GM12873 (cell line): ENCODE measurements around the gene BCOR.

ENCODE experiments used
- TF ChIP-seq, protein P1 (sequence below): IDR thresholded peaks from 2 replicates; pipeline ENCODE4 v1.5.1; 2012; ENCODE audit warnings: low read depth, mild to moderate bottlenecking, moderate library complexity, low read length, control low read depth; ENCODE audit not compliant: insufficient read depth; ENCODE audit errors: missing control alignments

BCOR gene

DNA sequence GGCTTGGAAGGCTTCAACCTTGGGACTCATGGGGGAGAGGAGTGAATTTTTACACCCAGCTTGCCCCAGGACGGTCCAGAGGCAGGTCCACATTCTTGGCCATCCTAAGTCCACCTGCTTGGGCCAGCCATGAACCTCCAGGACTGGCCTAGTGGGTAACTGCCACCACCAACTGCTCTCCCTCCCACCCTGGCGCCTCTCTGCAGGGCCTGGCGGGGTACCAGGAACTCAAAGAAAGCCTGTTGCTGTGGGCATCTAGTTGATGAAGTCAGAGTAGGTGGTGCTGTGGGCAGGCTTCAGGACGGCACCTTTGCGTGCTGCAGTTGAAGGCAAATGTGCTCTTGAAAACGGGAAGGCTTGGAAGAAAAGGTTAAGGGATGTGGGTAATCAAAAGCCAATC is 12.0 kb downstream of the BCOR start:
- TF ChIP-seq, protein P1, sequence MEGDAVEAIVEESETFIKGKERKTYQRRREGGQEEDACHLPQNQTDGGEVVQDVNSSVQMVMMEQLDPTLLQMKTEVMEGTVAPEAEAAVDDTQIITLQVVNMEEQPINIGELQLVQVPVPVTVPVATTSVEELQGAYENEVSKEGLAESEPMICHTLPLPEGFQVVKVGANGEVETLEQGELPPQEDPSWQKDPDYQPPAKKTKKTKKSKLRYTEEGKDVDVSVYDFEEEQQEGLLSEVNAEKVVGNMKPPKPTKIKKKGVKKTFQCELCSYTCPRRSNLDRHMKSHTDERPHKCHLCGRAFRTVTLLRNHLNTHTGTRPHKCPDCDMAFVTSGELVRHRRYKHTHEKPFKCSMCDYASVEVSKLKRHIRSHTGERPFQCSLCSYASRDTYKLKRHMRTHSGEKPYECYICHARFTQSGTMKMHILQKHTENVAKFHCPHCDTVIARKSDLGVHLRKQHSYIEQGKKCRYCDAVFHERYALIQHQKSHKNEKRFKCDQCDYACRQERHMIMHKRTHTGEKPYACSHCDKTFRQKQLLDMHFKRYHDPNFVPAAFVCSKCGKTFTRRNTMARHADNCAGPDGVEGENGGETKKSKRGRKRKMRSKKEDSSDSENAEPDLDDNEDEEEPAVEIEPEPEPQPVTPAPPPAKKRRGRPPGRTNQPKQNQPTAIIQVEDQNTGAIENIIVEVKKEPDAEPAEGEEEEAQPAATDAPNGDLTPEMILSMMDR: no peak

DNA sequence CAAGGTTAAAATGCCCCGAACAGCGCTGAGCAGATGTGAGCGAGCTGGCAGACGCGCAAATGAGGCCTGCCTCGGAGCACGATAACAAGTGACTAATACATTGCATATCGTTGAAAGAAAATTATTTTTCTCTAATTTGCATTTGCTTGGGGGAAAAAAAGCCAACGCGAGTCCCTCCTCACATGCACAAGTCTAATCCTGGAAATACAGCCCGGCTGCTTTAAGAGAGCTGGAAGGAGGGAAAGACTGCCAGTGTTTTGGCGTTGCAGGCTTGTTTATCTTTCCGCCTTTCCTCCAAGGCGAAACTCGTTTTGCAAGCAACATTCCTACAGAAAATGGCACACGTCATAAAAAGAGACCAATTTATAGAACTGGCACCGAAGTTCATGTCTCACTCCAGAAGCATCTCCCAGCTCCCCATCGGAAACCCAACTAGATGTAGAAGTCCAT is 12.6 kb downstream of the BCOR start:
- TF ChIP-seq, protein P1: no peak

DNA sequence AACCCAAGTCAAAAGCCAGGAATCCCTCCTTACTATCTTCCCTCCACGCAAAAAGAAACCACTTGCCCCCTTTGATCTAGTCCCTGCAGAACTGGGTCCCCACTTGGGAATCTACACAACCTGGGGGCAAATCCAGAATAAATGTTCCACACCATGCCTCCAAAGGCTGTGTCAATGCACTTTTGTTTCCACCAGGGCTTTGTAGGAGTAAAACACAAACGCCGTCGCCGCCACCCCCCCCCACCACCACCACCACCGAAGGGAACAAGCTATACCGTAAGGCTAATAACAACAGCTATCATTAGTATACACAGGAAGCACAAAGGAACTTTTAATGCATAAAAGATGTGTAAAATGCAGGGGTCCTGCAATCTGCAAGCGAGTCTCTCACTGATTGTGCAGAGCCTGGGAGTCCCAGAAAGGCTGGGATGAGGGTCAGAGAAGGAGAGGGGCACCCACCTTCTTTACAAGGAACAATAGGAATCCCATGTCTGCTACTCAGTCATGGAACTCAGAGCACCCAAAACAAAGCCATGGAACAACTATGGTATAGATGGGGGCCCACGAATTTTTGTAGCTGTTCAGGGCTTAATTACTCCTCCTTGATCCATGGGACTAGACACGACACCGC is 13.2 kb downstream of the BCOR start:
- TF ChIP-seq, protein P1: no peak

DNA sequence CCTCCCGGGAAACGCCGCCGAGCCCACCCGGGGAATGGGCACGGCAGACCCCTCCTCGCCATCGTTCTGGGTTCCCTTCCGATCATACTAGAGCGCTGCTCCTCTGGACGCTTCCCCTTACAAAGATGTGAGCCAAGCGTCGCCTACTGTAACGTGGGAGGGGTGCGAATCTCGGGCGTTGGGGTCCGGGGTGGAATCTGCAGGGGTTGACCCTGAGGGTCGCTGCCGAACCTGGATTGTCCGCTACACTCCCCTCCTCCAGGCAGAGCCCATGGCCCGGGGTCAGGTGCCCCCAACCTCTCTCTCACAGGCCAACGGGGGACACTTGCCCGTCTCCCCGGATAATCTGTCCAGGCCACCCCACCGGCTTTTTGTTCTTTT is 13.8 kb downstream of the BCOR start:
- TF ChIP-seq, protein P1: no peak

DNA sequence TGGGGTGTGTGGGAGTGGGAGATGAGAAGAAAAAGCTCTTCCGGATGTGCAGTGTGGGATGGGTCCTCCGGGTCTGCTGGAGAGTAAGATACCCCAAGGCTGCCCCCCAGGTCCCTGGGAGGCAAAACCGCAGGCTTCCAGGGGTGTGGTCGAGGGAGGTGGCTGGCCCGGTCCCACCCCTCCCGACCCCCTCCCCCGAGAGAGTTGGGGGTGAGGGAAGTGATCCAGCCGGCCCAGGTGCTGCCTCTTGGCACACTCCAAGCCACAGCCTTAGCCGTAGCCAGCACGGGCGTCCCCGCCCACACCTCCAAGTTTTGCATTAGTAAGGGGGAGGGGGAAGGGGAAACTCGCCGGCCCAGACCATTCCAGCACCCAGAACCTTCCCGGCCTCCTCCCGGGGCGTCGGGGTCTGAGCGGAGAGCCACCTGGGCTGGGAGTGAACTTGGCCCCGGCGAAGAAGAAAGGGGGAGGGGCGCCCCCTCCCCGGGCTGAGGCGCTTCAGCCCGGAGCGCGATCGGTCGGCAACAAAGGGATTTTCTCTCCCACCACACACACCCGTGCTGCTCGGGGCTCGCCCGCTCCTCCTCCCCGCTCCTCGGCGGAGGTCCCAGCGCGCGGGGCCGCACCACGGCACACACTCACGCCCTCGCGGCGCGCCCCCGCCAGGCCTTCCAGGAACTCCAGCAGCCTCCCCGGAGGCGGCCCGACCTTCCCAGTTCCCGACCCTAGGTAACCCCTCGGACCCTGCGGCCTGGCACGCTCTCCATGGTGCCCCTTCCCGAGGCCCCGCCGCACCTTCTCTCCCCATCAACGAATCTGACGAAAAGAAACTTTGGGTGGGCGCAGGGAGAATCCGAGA is 14.4 kb downstream of the BCOR start:
- TF ChIP-seq, protein P1: no peak

DNA sequence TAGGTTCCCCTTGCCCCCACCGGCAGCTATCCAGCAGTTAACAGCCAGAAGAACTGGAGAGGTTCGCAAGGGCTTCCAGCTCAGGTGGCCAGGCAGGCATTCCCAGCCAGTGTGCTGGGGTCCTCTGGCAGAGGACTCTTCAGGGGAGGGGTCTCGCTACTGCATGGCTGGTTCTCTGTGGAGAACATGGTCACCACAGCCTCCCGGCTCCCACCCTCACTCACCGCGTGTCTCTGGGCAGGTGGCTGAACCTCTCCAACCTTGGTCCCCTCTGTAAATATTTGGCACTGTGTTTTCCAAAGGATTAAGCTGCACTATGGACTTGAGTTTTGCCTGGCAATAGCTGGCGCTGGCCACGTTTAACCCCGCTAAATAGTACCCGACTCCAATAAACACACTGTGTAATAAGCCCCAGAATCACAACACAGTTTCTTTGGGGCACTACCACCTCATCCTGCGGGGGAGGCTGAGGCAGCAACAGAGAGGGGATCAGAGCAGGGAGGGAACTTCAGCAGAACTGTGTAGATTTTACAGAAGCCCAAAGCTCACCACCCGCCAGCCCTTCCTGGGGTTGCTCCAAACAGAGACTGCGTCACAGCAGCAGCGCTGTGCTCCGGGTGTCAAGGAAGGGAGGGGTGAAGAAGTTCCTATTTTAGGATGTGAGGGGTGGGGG is 15.2 kb downstream of the BCOR start:
- TF ChIP-seq, protein P1: no peak

DNA sequence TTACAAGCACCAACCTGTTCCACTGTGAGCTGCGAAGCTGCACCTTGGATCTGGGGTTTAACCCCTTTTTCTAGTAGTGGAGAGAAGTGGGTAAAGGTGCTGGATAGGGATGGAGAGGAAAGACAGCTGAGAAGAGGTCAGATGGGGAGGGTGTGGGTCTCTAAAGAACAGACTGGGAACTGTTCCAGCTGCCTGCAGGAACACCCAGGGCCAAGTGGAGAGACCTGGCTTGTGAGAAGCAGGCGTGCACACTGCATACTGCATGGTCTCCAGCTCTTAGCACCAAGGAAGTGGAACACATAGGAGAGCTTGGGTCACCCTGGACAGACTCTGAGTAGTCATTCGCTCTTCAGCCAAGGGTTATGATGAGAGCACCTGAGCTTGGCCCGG is 16.1 kb downstream of the BCOR start:
- TF ChIP-seq, protein P1: no peak
